Measurements from ENCODE around the gene ATP6AP1.
A peak's percentile ranks its signal among the peaks of the same experiment; 100 is the strongest.

ATP6AP1 gene

GRCh38 chrX:154428176-154429171 lies at the start of gene ATP6AP1:
ATP6AP1 (plus strand) TSS chrX:154428677; CDS start chrX:154428693, 16 bp downstream.
- TF ChIP-seq ZFX (IDR thresholded peaks at IDR 0.05; ENCODE audit: borderline replicate concordance) (no peak), CTCF (IDR thresholded peaks at IDR 0.05) (no peak)
- peak within 1 kb of the TSS; percentile 55 for H3K27ac ChIP-seq

- TF ChIP-seq CTCF (IDR thresholded peaks at IDR 0.05) (no peak), ZFX (IDR thresholded peaks at IDR 0.05; ENCODE audit: borderline replicate concordance) (no peak)
These were observed 49.5 kb upstream of the ATP6AP1 start, which contains the start of gene EMD for GRCh38 chrX:154378799-154379568. EMD (plus strand) TSS chrX:154379295; CDS start chrX:154379485, 190 bp downstream.

GRCh38 chrX:154379569-154379951 lies 48.9 kb upstream of the ATP6AP1 start:
- peak overlapping the region; percentile 80 for H3K27ac ChIP-seq
- TF ChIP-seq CTCF (IDR thresholded peaks at IDR 0.05) (no peak), ZFX (IDR thresholded peaks at IDR 0.05; ENCODE audit: borderline replicate concordance) (no peak)

More at GRCh38 chrX:154378799-154379568, 49.5 kb upstream of the ATP6AP1 start, which contains the start of gene EMD:
- H3K27ac ChIP-seq = peak within 1 kb of the TSS; percentile 89

GRCh38 chrX:154380153-154380552 lies 48.3 kb upstream of the ATP6AP1 start:
- H3K27ac ChIP-seq = peak overlapping the region; percentile 80
- TF ChIP-seq ZFX (IDR thresholded peaks at IDR 0.05; ENCODE audit: borderline replicate concordance) (no peak), CTCF (IDR thresholded peaks at IDR 0.05) (no peak)

GRCh38 chrX:154380787-154381186 lies 47.7 kb upstream of the ATP6AP1 start:
- TF ChIP-seq ZFX (IDR thresholded peaks at IDR 0.05; ENCODE audit: borderline replicate concordance) = no peak
- TF ChIP-seq CTCF (IDR thresholded peaks at IDR 0.05) = no peak
- peak overlapping the region; percentile 80; the same call in 1 of the 2 replicates for H3K27ac ChIP-seq

GRCh38 chrX:154381271-154381670 lies 47.2 kb upstream of the ATP6AP1 start:
- H3K27ac ChIP-seq = no peak overlapping the region

More at GRCh38 chrX:154381271-154381670, 47.2 kb upstream of the ATP6AP1 start:
- TF ChIP-seq ZFX (IDR thresholded peaks at IDR 0.05; ENCODE audit: borderline replicate concordance) = no peak
- no peak for TF ChIP-seq CTCF (IDR thresholded peaks at IDR 0.05)
